Measurements from ENCODE around the gene VAV2. TPM values are rescaled to one million over a fixed set of nuclear protein-coding genes. Genes with fewer than 3 reads are reported as not detected.

The VAV2 gene
- total RNA-seq, 1 donor from 2014 or later: 24.4 TPM

DNA sequence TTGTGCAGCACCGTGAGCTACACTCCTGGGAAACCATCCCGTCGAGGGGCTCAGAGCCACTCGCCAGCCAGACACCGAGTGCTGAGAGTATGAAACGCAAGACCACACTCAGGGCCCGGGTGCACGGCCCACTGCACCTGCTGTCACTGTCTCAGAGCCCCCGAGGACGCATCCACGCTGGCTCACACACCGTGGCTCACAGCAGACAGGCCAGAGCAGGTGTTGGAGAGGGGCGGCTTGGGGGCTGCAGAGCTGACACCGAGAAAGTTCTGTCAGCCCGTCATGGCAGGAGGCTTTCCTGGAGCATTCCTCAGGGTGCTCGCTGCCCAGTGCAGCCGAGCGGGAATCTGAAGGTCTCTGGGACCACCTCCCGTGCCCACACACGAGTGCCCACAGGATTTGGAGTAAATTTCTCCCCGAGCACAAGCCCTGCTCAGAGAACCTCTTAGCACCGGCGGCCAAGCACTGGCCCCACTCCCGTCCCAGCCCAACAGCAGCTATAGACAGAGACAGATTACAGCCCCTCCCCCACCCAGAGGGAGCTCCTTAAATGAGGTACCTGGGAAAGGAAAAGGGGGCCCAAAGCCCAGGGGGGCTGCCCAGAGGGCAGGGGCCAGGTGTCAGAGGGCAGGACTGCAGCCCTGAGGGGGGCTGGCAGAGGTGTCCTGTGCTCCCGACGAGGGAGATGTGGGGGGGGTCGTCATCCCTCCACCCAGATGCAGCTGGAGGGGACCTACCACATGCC lies 197.9 kb downstream of the VAV2 start:
- Mint-ChIP-seq H3K4me1 (ENCODE audit: unreplicated experiment) (peaks cover 6% of the 10 kb centered on the region), H3K27me3 (ENCODE audit: unreplicated experiment) (no peaks in the 10 kb centered on the region), H3K4me3 (ENCODE audit: unreplicated experiment) (no peak overlapping the region), H3K9me3 (ENCODE audit: unreplicated experiment) (no peaks in the 10 kb centered on the region), H3K27ac (ENCODE audit: unreplicated experiment) (no peak overlapping the region), H3K36me3 (ENCODE audit: unreplicated experiment) (peaks cover 4% of the 10 kb centered on the region)
- TF ChIP-seq, protein P1, sequence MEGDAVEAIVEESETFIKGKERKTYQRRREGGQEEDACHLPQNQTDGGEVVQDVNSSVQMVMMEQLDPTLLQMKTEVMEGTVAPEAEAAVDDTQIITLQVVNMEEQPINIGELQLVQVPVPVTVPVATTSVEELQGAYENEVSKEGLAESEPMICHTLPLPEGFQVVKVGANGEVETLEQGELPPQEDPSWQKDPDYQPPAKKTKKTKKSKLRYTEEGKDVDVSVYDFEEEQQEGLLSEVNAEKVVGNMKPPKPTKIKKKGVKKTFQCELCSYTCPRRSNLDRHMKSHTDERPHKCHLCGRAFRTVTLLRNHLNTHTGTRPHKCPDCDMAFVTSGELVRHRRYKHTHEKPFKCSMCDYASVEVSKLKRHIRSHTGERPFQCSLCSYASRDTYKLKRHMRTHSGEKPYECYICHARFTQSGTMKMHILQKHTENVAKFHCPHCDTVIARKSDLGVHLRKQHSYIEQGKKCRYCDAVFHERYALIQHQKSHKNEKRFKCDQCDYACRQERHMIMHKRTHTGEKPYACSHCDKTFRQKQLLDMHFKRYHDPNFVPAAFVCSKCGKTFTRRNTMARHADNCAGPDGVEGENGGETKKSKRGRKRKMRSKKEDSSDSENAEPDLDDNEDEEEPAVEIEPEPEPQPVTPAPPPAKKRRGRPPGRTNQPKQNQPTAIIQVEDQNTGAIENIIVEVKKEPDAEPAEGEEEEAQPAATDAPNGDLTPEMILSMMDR (IDR thresholded peaks at IDR 0.05): no peak
- no peak for DNase-seq (ENCODE audit: extremely low spot score, unreplicated experiment)

DNA sequence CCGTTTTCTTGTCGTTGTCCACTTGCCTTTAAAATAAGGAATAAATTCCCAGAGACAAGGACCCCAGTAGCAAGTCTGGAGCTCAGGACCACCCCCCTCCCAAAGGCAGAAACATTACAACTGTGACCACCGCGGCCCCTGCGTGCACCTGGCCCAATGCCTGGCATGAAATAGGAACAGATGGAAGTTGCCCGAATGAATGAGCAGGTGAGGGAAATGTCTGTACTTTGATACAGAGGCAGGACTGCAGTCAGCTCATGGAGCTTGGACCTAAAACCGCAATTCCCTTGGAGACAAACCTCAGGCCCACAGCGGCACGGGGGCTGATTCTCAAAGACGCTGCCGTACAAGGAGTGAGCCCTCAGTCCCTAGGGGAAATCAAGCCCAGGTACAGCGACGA lies 198.7 kb downstream of the VAV2 start:
- H3K9me3 Mint-ChIP-seq (ENCODE audit: unreplicated experiment): no peaks in the 10 kb centered on the region
- no peak overlapping the region for H3K27ac Mint-ChIP-seq (ENCODE audit: unreplicated experiment)
- DNase-seq (ENCODE audit: extremely low spot score, unreplicated experiment): no peak
- TF ChIP-seq, protein P1 (IDR thresholded peaks at IDR 0.05): no peak
- H3K4me1 Mint-ChIP-seq (ENCODE audit: unreplicated experiment): peaks cover 6% of the 10 kb centered on the region
- no peaks in the 10 kb centered on the region for H3K27me3 Mint-ChIP-seq (ENCODE audit: unreplicated experiment)
- H3K36me3 Mint-ChIP-seq (ENCODE audit: unreplicated experiment): peaks cover 7% of the 10 kb centered on the region
- no peak overlapping the region for H3K4me3 Mint-ChIP-seq (ENCODE audit: unreplicated experiment)

DNA sequence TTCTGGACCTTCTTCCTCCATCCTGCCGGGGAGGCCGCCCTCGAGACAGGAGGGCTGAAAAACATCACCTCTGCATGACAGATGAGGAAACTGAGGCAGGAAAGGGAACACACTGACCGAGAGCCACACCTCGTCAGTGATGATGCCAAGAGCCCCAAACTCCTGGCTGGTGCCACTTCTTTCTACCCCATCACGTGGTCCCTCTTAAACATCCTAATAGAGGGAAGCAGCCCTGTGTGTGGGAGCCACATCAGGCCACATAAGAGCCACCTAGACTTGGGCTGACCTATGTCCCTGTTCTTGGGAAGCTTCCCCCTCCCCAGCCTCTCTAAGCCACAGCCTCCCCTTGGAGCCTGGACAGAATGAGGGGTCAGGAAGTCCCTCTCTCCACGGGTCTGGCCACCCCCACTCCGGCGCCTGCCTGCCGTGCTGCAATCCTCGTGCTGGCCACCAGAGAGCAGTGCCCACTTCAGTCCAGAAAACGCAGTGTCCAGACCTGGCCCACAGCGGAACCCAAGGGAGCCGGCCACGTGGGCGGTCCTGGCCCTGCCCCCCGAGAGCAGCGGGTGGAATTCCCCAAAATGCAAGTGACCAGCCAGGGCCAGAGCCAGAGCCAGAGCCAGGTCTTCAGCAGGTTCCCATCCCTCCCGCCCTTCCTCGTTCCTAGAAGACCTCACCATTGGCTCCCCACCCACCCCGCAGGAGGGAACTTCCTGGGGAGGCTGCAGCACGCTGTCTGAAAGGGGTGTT lies 199.2 kb downstream of the VAV2 start:
- Mint-ChIP-seq H3K36me3 (ENCODE audit: unreplicated experiment) (peaks cover 6% of the 10 kb centered on the region), H3K27ac (ENCODE audit: unreplicated experiment) (no peak overlapping the region), H3K27me3 (ENCODE audit: unreplicated experiment) (no peaks in the 10 kb centered on the region), H3K4me1 (ENCODE audit: unreplicated experiment) (peaks cover 6% of the 10 kb centered on the region), H3K9me3 (ENCODE audit: unreplicated experiment) (no peaks in the 10 kb centered on the region), H3K4me3 (ENCODE audit: unreplicated experiment) (no peak overlapping the region)
- TF ChIP-seq, protein P1 (IDR thresholded peaks at IDR 0.05): peak; percentile 96
- peak; percentile 91 for DNase-seq (ENCODE audit: extremely low spot score, unreplicated experiment)

DNA sequence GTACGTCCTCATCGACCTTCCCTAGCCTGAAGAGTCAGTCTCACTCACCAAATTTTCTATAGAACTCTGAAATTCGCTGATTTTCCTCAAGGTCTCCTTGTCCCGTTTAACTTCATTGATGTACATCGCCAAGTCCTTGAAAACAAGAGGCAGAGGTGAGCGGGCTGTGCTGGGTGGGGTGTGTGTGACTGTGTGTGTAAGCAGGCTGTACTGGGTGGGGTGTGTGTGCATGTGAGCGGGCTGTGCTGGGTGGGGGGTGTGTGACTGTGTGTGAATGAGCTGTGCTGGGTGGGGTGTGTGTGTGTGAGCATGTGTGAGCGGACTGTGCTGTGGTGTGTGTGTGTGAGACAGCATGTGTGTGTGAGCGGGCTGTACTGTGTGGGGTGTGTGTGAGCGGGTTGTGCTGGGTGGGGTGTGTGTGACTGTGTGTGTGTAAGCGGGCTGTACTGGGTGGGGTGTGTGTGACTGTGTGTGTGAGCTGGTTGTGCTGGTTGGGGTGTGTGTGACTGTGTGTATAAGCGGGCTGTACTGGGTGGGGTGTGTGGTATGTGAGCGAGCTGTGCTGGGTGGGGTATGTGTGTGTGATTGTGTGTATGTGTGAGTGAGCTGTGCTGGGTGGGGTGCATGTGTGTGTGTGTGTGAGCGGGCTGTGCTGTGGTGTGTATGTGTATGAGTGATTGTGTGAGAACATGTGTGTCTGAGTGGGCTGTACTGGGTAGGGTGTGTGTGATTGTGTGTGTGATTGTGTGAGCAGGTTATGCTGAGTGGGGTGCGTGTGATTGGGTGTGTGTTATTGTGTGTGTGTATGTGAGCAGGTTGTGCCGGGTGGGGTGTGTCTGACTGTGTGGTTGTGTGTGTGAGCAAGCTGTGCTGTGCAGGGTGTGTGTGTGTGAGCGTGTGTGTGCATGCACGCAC lies 200.1 kb downstream of the VAV2 start:
- TF ChIP-seq, protein P1 (IDR thresholded peaks at IDR 0.05): no peak
- Mint-ChIP-seq H3K27me3 (ENCODE audit: unreplicated experiment) (no peaks in the 10 kb centered on the region), H3K27ac (ENCODE audit: unreplicated experiment) (no peak overlapping the region), H3K9me3 (ENCODE audit: unreplicated experiment) (no peaks in the 10 kb centered on the region), H3K4me3 (ENCODE audit: unreplicated experiment) (no peak overlapping the region), H3K36me3 (ENCODE audit: unreplicated experiment) (peaks cover 6% of the 10 kb centered on the region), H3K4me1 (ENCODE audit: unreplicated experiment) (peaks cover 6% of the 10 kb centered on the region)
- DNase-seq (ENCODE audit: extremely low spot score, unreplicated experiment): no peak
